ENCODE measurements around the gene PPP2R3A.
A peak's percentile ranks its signal among the peaks of the same experiment; 100 is the strongest.
"Not testable (repeated sequence)": the region's sequence is repeated elsewhere in the genome, so short reads cannot be mapped to it uniquely, and the experiment has no call there.

The PPP2R3A gene

GRCh38 chr3:135965506-135966270 lies at the start of gene PPP2R3A:
Gene PPP2R3A (plus strand): TSS chr3:135965728. CDS start chr3:136001499, 35,771 bp downstream.
- DNase-seq = peak; percentile 55 to 94 (median 88)
- intact Hi-C loops (cut with DNase I) = no loop called here

- intact Hi-C loops (cut with DNase I) = loop anchor here (5.0 kb wide), 1 partner anchor 126 kb away; no protein-coding TSS in a partner anchor
- no peak for DNase-seq
These were observed 49.2 kb upstream of the PPP2R3A start for GRCh38 chr3:135916310-135916709.

- intact Hi-C loops (cut with DNase I) = loop anchor here (5.0 kb wide), 1 partner anchor 125 kb away; no protein-coding TSS in a partner anchor
- no peak for DNase-seq
These were observed 48.5 kb upstream of the PPP2R3A start for GRCh38 chr3:135917076-135917475.

GRCh38 chr3:135917927-135918597 lies 47.5 kb upstream of the PPP2R3A start:
- intact Hi-C loops (cut with DNase I) = loop anchor here (5.0 kb wide), 1 partner anchor 124 kb away; no protein-coding TSS in a partner anchor
- DNase-seq = no peak

GRCh38 chr3:135918600-135918999 lies 46.9 kb upstream of the PPP2R3A start:
- DNase-seq = peak in 1 of 42 donors; percentile 14
- intact Hi-C loops (cut with DNase I) = loop anchor here (5.0 kb wide), 1 partner anchor 124 kb away; no protein-coding TSS in a partner anchor

GRCh38 chr3:135920275-135920674 lies 45.3 kb upstream of the PPP2R3A start:
- intact Hi-C loops (cut with DNase I) = no loop called here
- DNase-seq = no peak

- no peak for DNase-seq
- intact Hi-C loops (cut with DNase I) = no loop called here
These were observed 42.7 kb upstream of the PPP2R3A start for GRCh38 chr3:135922903-135923250.

- no peak for DNase-seq
- intact Hi-C loops (cut with DNase I) = no loop called here
These were observed 41.0 kb upstream of the PPP2R3A start for GRCh38 chr3:135924506-135924905.

GRCh38 chr3:135926664-135927063 lies 38.9 kb upstream of the PPP2R3A start:
- DNase-seq = no peak
- intact Hi-C loops (cut with DNase I) = no loop called here

GRCh38 chr3:135927155-135927554 lies 38.4 kb upstream of the PPP2R3A start:
- intact Hi-C loops (cut with DNase I) = no loop called here
- no peak for DNase-seq

- DNase-seq = no peak
- intact Hi-C loops (cut with DNase I) = no loop called here
These were observed 35.9 kb upstream of the PPP2R3A start for GRCh38 chr3:135929670-135930069.

GRCh38 chr3:135930255-135930654 lies 35.3 kb upstream of the PPP2R3A start:
- intact Hi-C loops (cut with DNase I) = no loop called here
- DNase-seq = no peak

- DNase-seq; intact Hi-C loops (cut with DNase I): not testable (repeated sequence)
These were observed 30.4 kb upstream of the PPP2R3A start for GRCh38 chr3:135935171-135935570.

GRCh38 chr3:135937766-135938165 lies 27.8 kb upstream of the PPP2R3A start:
- DNase-seq; intact Hi-C loops (cut with DNase I): not testable (repeated sequence)

GRCh38 chr3:135944831-135945230 lies 20.7 kb upstream of the PPP2R3A start:
- no peak for DNase-seq
- intact Hi-C loops (cut with DNase I) = no loop called here

GRCh38 chr3:135950941-135951340 lies 14.6 kb upstream of the PPP2R3A start:
- intact Hi-C loops (cut with DNase I) = no loop called here
- DNase-seq = no peak

- no peak for DNase-seq
- intact Hi-C loops (cut with DNase I) = no loop called here
These were observed 1.2 kb upstream of the PPP2R3A start for GRCh38 chr3:135964160-135964955.

GRCh38 chr3:135965129-135965505 lies 411 bp upstream of the PPP2R3A start:
- intact Hi-C loops (cut with DNase I) = no loop called here
- no peak for DNase-seq

- DNase-seq = peak in 33 of 42 donors; percentile 3 to 71 (median 31)
- intact Hi-C loops (cut with DNase I) = no loop called here
These were observed 888 bp downstream of the PPP2R3A start for GRCh38 chr3:135966271-135966961.
